ENCODE measurements around the gene CCDC15.

Gene CCDC15

DNA sequence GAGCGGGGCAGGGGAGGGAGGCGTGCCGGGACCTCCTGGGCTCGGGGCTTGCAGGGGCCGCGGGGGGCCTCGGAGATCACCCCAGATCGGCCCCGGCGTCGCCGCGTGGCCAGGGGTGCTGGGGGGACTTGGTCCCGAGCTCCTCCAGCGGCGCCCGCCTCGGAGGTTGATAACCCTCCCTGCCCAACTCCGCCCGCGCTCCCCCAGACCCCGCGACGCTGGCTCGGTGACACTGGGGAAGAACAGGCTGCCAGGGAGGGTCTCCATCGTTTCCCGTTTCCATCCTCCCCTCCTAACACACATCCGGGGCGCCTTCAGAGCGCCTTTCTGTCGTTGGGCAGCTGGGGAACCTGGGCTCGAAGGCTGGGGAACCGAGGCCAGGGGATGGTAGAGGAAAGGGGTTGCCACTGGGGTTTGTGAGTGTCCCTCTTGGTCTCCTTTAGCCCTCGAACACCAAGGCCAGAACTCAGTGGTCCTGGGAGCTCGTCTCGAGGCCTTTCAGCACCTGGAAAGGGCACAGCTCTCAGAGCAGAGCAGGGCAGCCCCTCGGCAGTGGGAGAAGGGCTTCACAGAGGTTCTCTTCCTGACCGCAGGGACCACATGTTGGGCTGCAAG lies 109.5 kb downstream of the CCDC15 start:
- no peak for DNase-seq (ENCODE audit: low read depth)
- H3K4me3 ChIP-seq (ENCODE audit: low read depth, low read length): peak overlapping the region; percentile 56
- TF ChIP-seq, protein P1, sequence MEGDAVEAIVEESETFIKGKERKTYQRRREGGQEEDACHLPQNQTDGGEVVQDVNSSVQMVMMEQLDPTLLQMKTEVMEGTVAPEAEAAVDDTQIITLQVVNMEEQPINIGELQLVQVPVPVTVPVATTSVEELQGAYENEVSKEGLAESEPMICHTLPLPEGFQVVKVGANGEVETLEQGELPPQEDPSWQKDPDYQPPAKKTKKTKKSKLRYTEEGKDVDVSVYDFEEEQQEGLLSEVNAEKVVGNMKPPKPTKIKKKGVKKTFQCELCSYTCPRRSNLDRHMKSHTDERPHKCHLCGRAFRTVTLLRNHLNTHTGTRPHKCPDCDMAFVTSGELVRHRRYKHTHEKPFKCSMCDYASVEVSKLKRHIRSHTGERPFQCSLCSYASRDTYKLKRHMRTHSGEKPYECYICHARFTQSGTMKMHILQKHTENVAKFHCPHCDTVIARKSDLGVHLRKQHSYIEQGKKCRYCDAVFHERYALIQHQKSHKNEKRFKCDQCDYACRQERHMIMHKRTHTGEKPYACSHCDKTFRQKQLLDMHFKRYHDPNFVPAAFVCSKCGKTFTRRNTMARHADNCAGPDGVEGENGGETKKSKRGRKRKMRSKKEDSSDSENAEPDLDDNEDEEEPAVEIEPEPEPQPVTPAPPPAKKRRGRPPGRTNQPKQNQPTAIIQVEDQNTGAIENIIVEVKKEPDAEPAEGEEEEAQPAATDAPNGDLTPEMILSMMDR (IDR thresholded peaks at IDR 0.05; ENCODE audit: low read depth, low read length, missing control alignments): no peak

DNA sequence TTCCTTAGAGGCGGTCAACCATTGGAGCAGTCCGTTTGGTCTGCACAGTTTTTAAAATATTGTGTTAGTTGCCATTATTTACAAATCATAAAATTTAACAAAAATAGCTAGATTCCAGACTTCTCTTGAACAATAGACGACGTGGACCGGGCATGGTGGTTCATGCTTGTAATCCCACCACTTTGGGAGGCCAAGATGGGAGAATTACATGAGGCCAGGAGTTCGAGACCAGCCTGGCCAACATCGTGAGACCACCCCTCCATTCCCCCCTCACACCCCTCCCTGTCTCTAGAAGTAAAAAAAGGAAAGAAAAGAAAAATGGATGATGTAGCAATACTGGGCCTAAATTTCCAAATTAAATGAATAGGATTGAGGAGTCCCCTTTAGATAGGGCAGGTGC lies 110.1 kb downstream of the CCDC15 start:
- peak overlapping the region; percentile 56 for H3K4me3 ChIP-seq (ENCODE audit: low read depth, low read length)
- DNase-seq (ENCODE audit: low read depth): no peak
- TF ChIP-seq, protein P1 (IDR thresholded peaks at IDR 0.05; ENCODE audit: low read depth, low read length, missing control alignments): no peak

DNA sequence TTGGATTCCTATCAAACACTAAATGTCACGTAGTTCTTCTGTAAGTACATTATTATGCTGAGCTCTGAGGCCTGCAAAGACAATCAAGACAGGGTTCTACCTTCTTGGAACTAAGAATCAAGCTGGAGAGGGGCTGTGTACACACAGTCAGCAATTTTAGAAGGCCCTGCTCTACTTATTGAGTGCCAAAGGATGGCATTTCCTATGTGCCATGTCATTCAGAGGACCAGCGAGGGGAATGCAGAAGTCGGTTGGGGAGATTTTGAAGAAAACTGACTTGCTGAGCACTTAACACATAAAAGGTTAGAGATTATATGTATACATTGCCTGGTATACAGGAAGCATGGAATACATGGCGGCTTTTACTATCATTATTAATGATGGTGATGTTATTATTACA lies 114.4 kb downstream of the CCDC15 start:
- H3K4me3 ChIP-seq (ENCODE audit: low read depth, low read length): no peak overlapping the region
- TF ChIP-seq, protein P1 (IDR thresholded peaks at IDR 0.05; ENCODE audit: low read depth, low read length, missing control alignments): no peak
- no peak for DNase-seq (ENCODE audit: low read depth)

DNA sequence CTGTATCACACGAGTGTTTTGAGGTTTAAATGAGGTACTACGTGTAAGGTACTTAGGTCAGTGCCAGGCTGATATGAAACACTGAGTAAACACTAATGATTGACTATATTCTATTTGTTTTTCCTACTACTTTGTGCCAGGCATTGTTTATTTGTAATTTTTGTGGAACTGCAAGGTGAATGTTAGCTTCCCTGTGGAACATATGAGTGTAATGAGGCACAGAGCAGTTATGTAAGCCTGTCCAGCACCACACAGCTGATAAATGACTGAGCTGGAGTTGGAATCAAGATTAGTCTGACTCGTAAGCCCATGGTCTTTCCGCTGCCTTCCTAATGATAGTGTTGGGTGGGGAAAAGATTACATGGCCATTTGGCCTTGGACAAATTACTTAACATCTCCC lies 115.0 kb downstream of the CCDC15 start:
- TF ChIP-seq, protein P1 (IDR thresholded peaks at IDR 0.05; ENCODE audit: low read depth, low read length, missing control alignments): no peak
- no peak overlapping the region for H3K4me3 ChIP-seq (ENCODE audit: low read depth, low read length)
- no peak for DNase-seq (ENCODE audit: low read depth)

DNA sequence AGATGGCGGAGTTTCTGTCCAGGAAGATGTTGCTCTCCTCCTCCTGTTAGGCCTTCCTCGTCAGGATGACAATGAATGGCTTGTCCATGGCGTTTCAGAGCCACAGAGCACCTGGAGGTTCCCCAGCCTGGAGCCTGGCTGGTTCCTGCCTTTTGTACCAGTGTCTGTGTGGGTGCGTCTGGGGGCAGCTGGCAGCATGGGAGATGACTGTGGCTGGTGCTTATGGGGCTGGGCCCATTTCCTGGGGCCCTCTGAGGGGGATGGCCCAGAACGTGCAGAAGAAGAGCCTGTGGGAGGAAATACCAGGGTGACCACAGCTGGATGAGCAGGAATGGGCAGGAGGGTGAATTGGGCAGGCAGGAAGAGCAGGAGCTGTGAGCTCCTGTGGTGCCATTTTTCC lies 115.8 kb downstream of the CCDC15 start:
- no peak for DNase-seq (ENCODE audit: low read depth)
- TF ChIP-seq, protein P1 (IDR thresholded peaks at IDR 0.05; ENCODE audit: low read depth, low read length, missing control alignments): no peak
- H3K4me3 ChIP-seq (ENCODE audit: low read depth, low read length): no peak overlapping the region

DNA sequence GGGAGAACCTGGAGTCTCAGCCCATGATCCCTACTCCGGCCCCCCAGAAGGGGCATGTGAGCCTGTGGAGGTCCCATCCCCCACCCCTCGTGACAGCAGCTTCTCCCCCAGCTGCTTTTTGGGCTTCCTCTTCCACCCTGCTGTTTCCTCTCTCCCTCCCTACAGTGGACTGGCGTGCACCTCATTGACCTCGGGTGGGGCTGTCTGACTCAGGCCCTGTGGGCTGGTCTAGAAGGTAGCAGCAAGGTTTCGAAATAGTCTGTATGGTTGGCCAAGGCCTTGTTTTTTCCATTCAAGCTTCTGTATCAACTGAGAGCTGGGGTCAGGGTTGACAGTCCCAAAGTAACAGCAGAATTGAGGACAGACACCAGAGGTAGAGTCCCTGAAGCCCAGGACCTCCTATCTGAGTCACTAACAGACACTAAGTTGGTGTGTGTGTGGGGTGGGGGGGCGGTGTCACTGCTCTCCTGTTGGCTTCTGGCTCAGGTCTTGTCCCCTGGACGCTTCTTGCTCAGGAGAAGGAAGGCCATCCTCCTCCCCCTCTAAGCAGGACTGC lies 116.8 kb downstream of the CCDC15 start:
- TF ChIP-seq, protein P1 (IDR thresholded peaks at IDR 0.05; ENCODE audit: low read depth, low read length, missing control alignments): no peak
- peak; percentile 43 for DNase-seq (ENCODE audit: low read depth)
- no peak overlapping the region for H3K4me3 ChIP-seq (ENCODE audit: low read depth, low read length)

DNA sequence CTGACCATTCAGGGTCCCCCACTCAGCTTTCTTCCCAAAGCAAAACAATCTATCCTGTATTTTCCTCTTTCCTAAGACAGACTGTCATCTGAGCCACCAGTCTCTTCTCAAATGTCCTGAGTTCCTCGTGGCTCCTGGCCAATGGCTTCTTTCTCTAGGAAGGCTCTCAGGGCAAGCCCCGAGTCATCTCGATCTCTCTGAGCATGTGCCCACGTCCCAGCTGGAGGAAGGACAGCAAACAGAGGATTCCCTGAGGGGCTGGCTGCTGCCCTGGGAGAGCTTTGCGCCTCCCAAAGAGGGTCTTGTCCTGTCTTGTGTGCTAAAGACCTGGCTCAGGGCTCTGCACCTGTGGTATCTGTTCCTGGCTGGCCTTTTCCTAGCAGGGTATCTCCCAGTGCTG lies 117.4 kb downstream of the CCDC15 start:
- TF ChIP-seq, protein P1 (IDR thresholded peaks at IDR 0.05; ENCODE audit: low read depth, low read length, missing control alignments): no peak
- no peak overlapping the region for H3K4me3 ChIP-seq (ENCODE audit: low read depth, low read length)
- no peak for DNase-seq (ENCODE audit: low read depth)
